PC-3 (cell line): ENCODE results near the gene VPS35L. TPM values are rescaled to one million over a fixed set of nuclear protein-coding genes. Genes with fewer than 3 reads are reported as not detected.

Experiments
- ATAC-seq: fragments of 200-7000 bp; cut with Tn5 transposase; 2 replicates; pipeline ENCODE4 v1.9.1; 2020; ENCODE audit warnings: mild to moderate bottlenecking, moderate library complexity
- BruUV-seq: library from RNA; stranded (reverse); fragments of 400-500 nt; replicated peaks from 2 replicates; lab custom pipeline; 2021; lab: Mats Ljungman, UMichigan
- CTCF ChIA-PET: fragments of 300-600 bp; sonication (Branson Sonifier 250); formaldehyde crosslinking; loops from one replicate; lab custom pipeline; 2022; ENCODE audit warnings: antibody characterized with exemption; lab: Charles Lee
- POLR2A ChIA-PET: fragments of 300-600 bp; sonication (Branson Sonifier 250); formaldehyde crosslinking; loops from one replicate; lab custom pipeline; 2022; ENCODE audit warnings: antibody characterized with exemption; ENCODE audit not compliant: unreplicated experiment; lab: Charles Lee
- DNase-seq: peaks from one replicate; pipeline ENCODE4 v3.0.0-alpha.2; 2015
- H2AFZ ChIP-seq: fragments of 300-600 bp; sonication (generic); 2 replicates; pipeline ENCODE4 v1.6.0; 2016; ENCODE audit warnings: antibody characterized with exemption, low read length
- H3F3A ChIP-seq: fragments of 300-600 bp; sonication (generic); one replicate; pipeline ENCODE4 v1.6.0; 2017; ENCODE audit warnings: antibody characterized with exemption, low read length, control low read depth, mild to moderate bottlenecking; ENCODE audit not compliant: unreplicated experiment
- H3K27ac ChIP-seq: fragments of 300-600 bp; sonication (generic); 2 replicates; pipeline ENCODE4 v1.5.1; 2016; ENCODE audit warnings: mild to moderate bottlenecking, low read length
- H3K27me3 ChIP-seq: fragments of 300-600 bp; sonication (generic); 2 replicates; pipeline ENCODE4 v1.6.1; 2016; ENCODE audit warnings: low read length, mixed read lengths
- H3K36me3 ChIP-seq: fragments of 300-600 bp; sonication (generic); 2 replicates; pipeline ENCODE4 v1.6.1; 2016; ENCODE audit warnings: low read depth, mixed run types, low read length, mixed read lengths
- H3K4me1 ChIP-seq: fragments of 300-600 bp; sonication (generic); 2 replicates; pipeline ENCODE4 v1.5.1; 2016; ENCODE audit warnings: low read length; ENCODE audit not compliant: insufficient read depth
- H3K4me2 ChIP-seq: fragments of 300-600 bp; sonication (generic); 2 replicates; pipeline ENCODE4 v1.6.0; 2016; ENCODE audit warnings: low read length
- H3K4me3 ChIP-seq: fragments of 300-600 bp; sonication (generic); 2 replicates; pipeline ENCODE4 v1.5.1; 2016; ENCODE audit warnings: mild to moderate bottlenecking, low read length, mixed read lengths
- H3K79me2 ChIP-seq: fragments of 300-600 bp; sonication (generic); 2 replicates; pipeline ENCODE4 v1.6.1; 2017; ENCODE audit warnings: low read length, mixed read lengths
- H3K9ac ChIP-seq: fragments of 300-600 bp; sonication (generic); 2 replicates; pipeline ENCODE4 v1.6.0; 2016; ENCODE audit warnings: mild to moderate bottlenecking, low read length
- H3K9me2 ChIP-seq: fragments of 300-600 bp; sonication (generic); replicated peaks from 2 replicates; pipeline ENCODE4 v1.6.1; 2016; ENCODE audit warnings: mixed run types, low read length, mixed read lengths
- H3K9me3 ChIP-seq: fragments of 300-600 bp; sonication (generic); 2 replicates; pipeline ENCODE4 v1.6.1; 2016; ENCODE audit warnings: low read length, mixed read lengths
- H4K20me1 ChIP-seq: fragments of 300-600 bp; sonication (generic); 2 replicates; pipeline ENCODE4 v1.6.1; 2016; ENCODE audit warnings: low read length, mixed read lengths
- CTCF ChIP-seq: fragments of 300-600 bp; sonication (generic); conservative IDR thresholded peaks from 2 replicates; pipeline ENCODE4 v1.5.1; 2017; ENCODE audit warnings: antibody characterized with exemption, low read depth, mild to moderate bottlenecking, low read length
- EZH2 ChIP-seq: fragments of 300-600 bp; sonication (generic); IDR thresholded peaks from one replicate; pipeline ENCODE4 v1.6.1; 2017; ENCODE audit warnings: antibody characterized with exemption, mild to moderate bottlenecking, low read length; ENCODE audit not compliant: unreplicated experiment
- EZH2phosphoT487 ChIP-seq: fragments of 300-600 bp; sonication (generic); IDR thresholded peaks from 2 replicates; pipeline ENCODE4 v1.6.1; 2018; ENCODE audit warnings: mild to moderate bottlenecking, antibody characterized with exemption, low read length, borderline replicate concordance
- intact Hi-C: fragments of 100-400 bp; cut with micrococcal nuclease; formaldehyde crosslinking; loops from 2 replicates; pipeline ENCODE4 v1.9.0; 2023
- total RNA-seq: library from RNA; depleted of rRNA; stranded (reverse); fragments of >200 nt; gene quantifications from 2 replicates; pipeline ENCODE4 v1.2.3, GENCODE V29; 2014

Gene VPS35L
- total RNA-seq, 1 experiment from 2014 or later: 2.9 TPM

GRCh38 chr16:19518388-19518787 lies 37.1 kb upstream of the VPS35L start:
- POLR2A ChIA-PET: no interaction called here
- H3K4me2 ChIP-seq: peak overlapping the region; percentile 55
- peaks cover 63% of the 10 kb centered on the region for H3K4me1 ChIP-seq

GRCh38 chr16:19520861-19521331 lies 34.6 kb upstream of the VPS35L start:
- H3K9me3 ChIP-seq: no peaks in the 10 kb centered on the region
- ATAC-seq (peak; percentile 21), DNase-seq (peak; percentile 67)
- H3K4me2 ChIP-seq: peak overlapping the region; percentile 98
- CTCF ChIA-PET: no interaction called here
- no peak for TF ChIP-seq EZH2phosphoT487
- TF ChIP-seq EZH2: no peak
- TSS peak; percentile 52 for BruUV-seq
- peaks cover 68% of the 10 kb centered on the region for H3K79me2 ChIP-seq
- peaks cover 67% of the 10 kb centered on the region for H3K4me1 ChIP-seq
- H3K4me3 ChIP-seq: peak overlapping the region; percentile 94
- POLR2A ChIA-PET: interaction anchor here (0.7 kb wide), 1 partner anchor 175 kb away, joined by 3 read pairs; no protein-coding TSS in a partner anchor
- no peaks in the 10 kb centered on the region for H3F3A ChIP-seq
- H3K27me3 ChIP-seq: no peaks in the 10 kb centered on the region
- intact Hi-C loops: loop anchor here (5.0 kb wide), 1 partner anchor 36 kb away; the partner anchor contains the start of gene VPS35L
- peaks cover 9% of the 10 kb centered on the region for H3K36me3 ChIP-seq
- H4K20me1 ChIP-seq: 0 out of 2 replicates have a peak, but pooled peaks cover 7% of the 10 kb centered on the region
- H3K9ac ChIP-seq: peak overlapping the region; percentile 88
- H2AFZ ChIP-seq: peak overlapping the region; percentile 68; the same call in 1 of the 2 replicates
- no peaks in the 10 kb centered on the region for H3K9me2 ChIP-seq
- peak overlapping the region; percentile 90 for H3K27ac ChIP-seq

More at GRCh38 chr16:19518388-19518787, 37.1 kb upstream of the VPS35L start:
- Histone ChIP-seq H3K9me3 (no peaks in the 10 kb centered on the region), H3K79me2 (peaks cover 57% of the 10 kb centered on the region), H4K20me1 (0 out of 2 replicates have a peak, but pooled peaks cover 10% of the 10 kb centered on the region), H3K9me2 (no peaks in the 10 kb centered on the region), H3K36me3 (peaks cover 19% of the 10 kb centered on the region), H3K9ac (0 out of 2 replicates have a peak overlapping the region, but pooled peaks have one; percentile 12), H2AFZ (no peak overlapping the region), H3K4me3 (no peak overlapping the region), H3K27me3 (no peaks in the 10 kb centered on the region), H3K27ac (peak overlapping the region; percentile 66), H3F3A (no peaks in the 10 kb centered on the region)
- CTCF ChIA-PET: no interaction called here
- TF ChIP-seq CTCF (no peak), EZH2 (no peak), EZH2phosphoT487 (no peak)
- no peak for DNase-seq
- no peak for ATAC-seq
- no TSS peak for BruUV-seq
- intact Hi-C loops: no loop called here

GRCh38 chr16:19521471-19522396 lies 33.8 kb upstream of the VPS35L start, which contains the start of gene GDE1:
Gene GDE1 (minus strand): TSS chr16:19522098. CDS start chr16:19521964, 134 bp downstream.
- H2AFZ ChIP-seq: peak within 1 kb of the TSS; percentile 68
- intact Hi-C loops: loop anchor here (5.0 kb wide), 1 partner anchor 36 kb away; the partner anchor contains the start of gene VPS35L
- DNase-seq: peak; percentile 81
- CTCF ChIA-PET: no interaction called here
- H3K27me3 ChIP-seq: no peaks in the 10 kb centered on the region
- TF ChIP-seq CTCF (peak; percentile 43), EZH2 (no peak)
- ATAC-seq: peak; percentile 61
- peaks cover 67% of the 10 kb centered on the region for H3K79me2 ChIP-seq
- peaks cover 2% of the 10 kb centered on the region; the same call in 1 of the 2 replicates for H3K36me3 ChIP-seq
- H3K4me2 ChIP-seq: peak within 1 kb of the TSS; percentile 98
- no peaks in the 10 kb centered on the region for H3K9me2 ChIP-seq
- no peaks in the 10 kb centered on the region for H3K9me3 ChIP-seq
- peak within 1 kb of the TSS; percentile 90 for H3K27ac ChIP-seq
- 0 out of 2 replicates have a peak, but pooled peaks cover 4% of the 10 kb centered on the region for H4K20me1 ChIP-seq
- peaks cover 59% of the 10 kb centered on the region for H3K4me1 ChIP-seq
- POLR2A ChIA-PET: no interaction called here
- BruUV-seq: no TSS peak
- H3F3A ChIP-seq: no peaks in the 10 kb centered on the region
- peak within 1 kb of the TSS; percentile 88 for H3K9ac ChIP-seq
- peak within 1 kb of the TSS; percentile 94 for H3K4me3 ChIP-seq
